A549 (cell line): Measurements from ENCODE around the gene DRAXIN. TPM values are rescaled to one million over a fixed set of nuclear protein-coding genes. Genes with fewer than 3 reads are reported as not detected.

Experiments used
- ATAC-seq, 2 experiments: fragments of 200-7000 bp in 1 of 2; fragments of >200 bp in 1 of 2; cut with Nextera tagmentation in 1 of 2; cut with Tn5 transposase in 1 of 2; 3 replicates each; pipeline versions ENCODE4 v1.8.0 to v1.9.1; 2018 to 2020; ENCODE audit warnings: mild to moderate bottlenecking in 1 of 2, moderate library complexity in 1 of 2
- CTCF ChIA-PET: fragments of 300-600 bp; sonication (Branson Sonifier 250); formaldehyde crosslinking; extraction: SDS; loops from one replicate; lab custom pipeline; 2021; ENCODE audit warnings: antibody characterized with exemption, inconsistent platforms; lab: Yijun Ruan, JAX
- POLR2A ChIA-PET: fragments of 350-600 bp; formaldehyde crosslinking; extraction: SDS; loops from one replicate; lab custom pipeline; 2021; ENCODE audit warnings: antibody characterized with exemption, inconsistent platforms; lab: Yijun Ruan, JAX
- DNase-seq, 2 experiments: peaks; one replicate each; pipeline versions ENCODE4 v3.0.0 to v3.0.0-alpha.2; 2011 to 2016; ENCODE audit warnings: low read depth in 1 of 2, low spot score in 1 of 2
- FAIRE-seq: peaks from 2 replicates; lab custom pipeline; 2011; peaks lifted over from hg19 to GRCh38; lab: Jason Lieb, UNC
- H3K27ac ChIP-seq, 2 experiments: fragments of >200 bp; sonication (Bioruptor Twin); formaldehyde crosslinking; 3 replicates each; pipeline ENCODE4 v1.5.1; 2016 to 2017
- H3K4me1 ChIP-seq: fragments of >200 bp; sonication (Bioruptor Twin); formaldehyde crosslinking; 3 replicates; pipeline ENCODE4 v1.6.1; 2016
- H3K4me2 ChIP-seq: fragments of >200 bp; sonication (Bioruptor Twin); formaldehyde crosslinking; 3 replicates; pipeline ENCODE4 v1.6.1; 2016
- H3K4me3 ChIP-seq: fragments of >200 bp; sonication (Bioruptor Twin); formaldehyde crosslinking; 3 replicates; pipeline ENCODE4 v1.5.1; 2016
- H3K9me3 ChIP-seq: fragments of >200 bp; sonication (Bioruptor Twin); formaldehyde crosslinking; 3 replicates; pipeline ENCODE4 v1.6.1; 2016
- CBX2 ChIP-seq: fragments of 200-600 bp; sonication (generic); IDR thresholded peaks from 2 replicates; pipeline ENCODE4 v1.6.1; 2016; ENCODE audit warnings: low read depth, mild to moderate bottlenecking, borderline replicate concordance
- CBX8 ChIP-seq: fragments of 200-600 bp; sonication (generic); IDR thresholded peaks from 2 replicates; pipeline ENCODE4 v1.6.1; 2016
- CHD2 ChIP-seq: fragments of 150-350 bp; IDR thresholded peaks from 2 replicates; pipeline ENCODE4 v1.6.1; 2014; ENCODE audit warnings: low read length; ENCODE audit not compliant: partially characterized antibody
- E2F6 ChIP-seq: IDR thresholded peaks from 2 replicates; pipeline ENCODE4 v1.6.1; 2012; ENCODE audit warnings: low read depth, borderline replicate concordance
- FOSL2 ChIP-seq, 2 experiments: fragments of 450-650 bp in 1 of 2; fragments of >200 bp in 1 of 2; sonication (Bioruptor Twin) in 1 of 2; formaldehyde crosslinking; IDR thresholded peaks; 2 replicates each; pipeline versions ENCODE4 v1.5.0 to v1.6.1; 2016 to 2020; ENCODE audit warnings: mild to moderate bottlenecking in 1 of 2, moderate library complexity in 1 of 2
- GATA3 ChIP-seq: IDR thresholded peaks from 2 replicates; pipeline ENCODE4 v1.6.1; 2012; ENCODE audit warnings: borderline replicate concordance
- HEYL ChIP-seq: fragments of 250-450 bp; sonication (Bioruptor Pico); IDR thresholded peaks from 2 replicates; pipeline ENCODE4 v1.8.0; 2021; ENCODE audit warnings: mild to moderate bottlenecking, moderate library complexity
- HMGXB4 ChIP-seq: fragments of 250-450 bp; sonication (Bioruptor Pico); IDR thresholded peaks from 2 replicates; pipeline ENCODE4 v1.5.0; 2021; ENCODE audit warnings: mild to moderate bottlenecking, moderate library complexity, borderline replicate concordance
- HOXB13 ChIP-seq: fragments of 250-450 bp; sonication (Bioruptor Pico); IDR thresholded peaks from 2 replicates; pipeline ENCODE4 v1.5.0; 2020; ENCODE audit warnings: low read depth, mild to moderate bottlenecking, moderate library complexity
- JUN ChIP-seq, 2 experiments: fragments of >200 bp; sonication (Bioruptor Twin); formaldehyde crosslinking; IDR thresholded peaks; 2 replicates in 1 of 2; 3 replicates in 1 of 2; pipeline ENCODE4 v1.6.1; 2016 to 2017
- JUNB ChIP-seq: fragments of >200 bp; sonication (Bioruptor Twin); formaldehyde crosslinking; IDR thresholded peaks from 2 replicates; pipeline ENCODE4 v1.6.1; 2016
- KDM1A ChIP-seq: fragments of 200-600 bp; sonication (generic); IDR thresholded peaks from 2 replicates; pipeline ENCODE4 v1.6.1; 2016; ENCODE audit warnings: low read depth, mild to moderate bottlenecking
- MAX ChIP-seq: IDR thresholded peaks from 2 replicates; pipeline ENCODE4 v1.6.1; 2012
- MAZ ChIP-seq: fragments of 150-350 bp; IDR thresholded peaks from 2 replicates; pipeline ENCODE4 v1.6.1; 2014; ENCODE audit warnings: antibody characterized with exemption, low read depth, low read length, borderline replicate concordance
- PHF8 ChIP-seq: fragments of 200-600 bp; sonication (generic); IDR thresholded peaks from 2 replicates; pipeline ENCODE4 v1.6.1; 2016; ENCODE audit warnings: low read depth, mild to moderate bottlenecking, antibody characterized with exemption, moderate library complexity, borderline replicate concordance
- POLR2AphosphoS2 ChIP-seq: conservative IDR thresholded peaks from 2 replicates; pipeline ENCODE4 v1.6.1; 2012; ENCODE audit warnings: low read length, improper control_type of control experiment, inconsistent platforms
- RARB ChIP-seq: fragments of 250-450 bp; sonication (Bioruptor Pico); IDR thresholded peaks from 2 replicates; pipeline ENCODE4 v1.8.0; 2021; ENCODE audit warnings: mild to moderate bottlenecking, moderate library complexity
- RFX5 ChIP-seq: fragments of 450-650 bp; IDR thresholded peaks from 2 replicates; pipeline ENCODE4 v1.7.1; 2014; ENCODE audit warnings: antibody characterized with exemption, mild to moderate bottlenecking, moderate library complexity
- RNF2 ChIP-seq: fragments of 200-600 bp; sonication (generic); IDR thresholded peaks from 2 replicates; pipeline ENCODE4 v1.6.1; 2016; ENCODE audit warnings: low read depth, mild to moderate bottlenecking, antibody characterized with exemption, moderate library complexity, borderline replicate concordance
- SREBF2 ChIP-seq: fragments of 450-650 bp; IDR thresholded peaks from 2 replicates; pipeline ENCODE4 v1.6.1; 2014; ENCODE audit warnings: mild to moderate bottlenecking, moderate library complexity
- TFCP2L1 ChIP-seq: fragments of 250-450 bp; sonication (Bioruptor Pico); IDR thresholded peaks from 2 replicates; pipeline ENCODE4 v1.5.0; 2021; ENCODE audit warnings: mild to moderate bottlenecking
- TP53 ChIP-seq: fragments of 250-450 bp; sonication (Bioruptor Pico); IDR thresholded peaks from 2 replicates; pipeline ENCODE4 v1.5.0; 2021; ENCODE audit warnings: mild to moderate bottlenecking, moderate library complexity
- USF2 ChIP-seq: fragments of 450-650 bp; IDR thresholded peaks from 2 replicates; pipeline ENCODE4 v1.6.1; 2014; ENCODE audit warnings: antibody characterized with exemption
- ZC3H11A ChIP-seq: fragments of 450-650 bp; IDR thresholded peaks from 2 replicates; pipeline ENCODE4 v1.6.1; 2014; ENCODE audit warnings: antibody characterized with exemption, mild to moderate bottlenecking
- ZNF302 ChIP-seq: fragments of 250-450 bp; sonication (Bioruptor Pico); IDR thresholded peaks from 2 replicates; pipeline ENCODE4 v1.9.0; 2021; ENCODE audit warnings: inconsistent platforms, mild to moderate bottlenecking, moderate library complexity
- WGBS: methylation state at CpG from one replicate; pipeline ENCODE4 v1.1.6; 2017; ENCODE audit errors: missing lambda C conversion rate; 5-methylcytosine and 5-hydroxymethylcytosine counted together
- polyA plus RNA-seq, 4 experiments: library from polyadenylated mRNA; depleted of rRNA in 3 of 4; stranded (reverse); fragments of >200 nt; fragmentation: RNase III in 1 of 4; extraction: RNeasy Plus Mini Kit Qiagen cat#74134 plus additional on column Dnase treatment in 1 of 4; gene quantifications; 2 replicates in 3 of 4; 3 replicates in 1 of 4; pipeline ENCODE4 v1.2.3, GENCODE V29; 2011 to 2017

DRAXIN gene
- polyA plus RNA-seq, 2 of the 4 experiments (the other 2 are of a cell fraction), result 0.03 TPM; not detected in 1

- no peak overlapping the region for H3K27ac ChIP-seq
- FAIRE-seq (no peak), DNase-seq (no peak)
- TF ChIP-seq HMGXB4 (CRISPR knock-in tag) (no peak), RFX5 (no peak), MAZ (no peak), HOXB13 (no peak), ZNF302 (no peak), JUN (IDR thresholded peaks at IDR 0.05) (no peak), GATA3 (no peak), E2F6 (no peak), ZC3H11A (no peak)
- TF ChIP-seq, all 56 proteins: peak for 0
- no peak for ATAC-seq
- ChIA-PET CTCF (interaction anchor here (6.6 to 11.1 kb wide), 3 partner anchors 73 to 610 kb away, joined by 50 to 124 read pairs (median 107); no protein-coding TSS in a partner anchor), POLR2A (no interaction called here)
- WGBS, result 65% methylated on average over 3 of the region's 7 CpGs
- H3K4me2 ChIP-seq, result no peak overlapping the region
- peaks cover 5% of the 10 kb centered on the region for H3K4me1 ChIP-seq
- H3K4me3 ChIP-seq, result no peak overlapping the region
- H3K9me3 ChIP-seq, result no peaks in the 10 kb centered on the region
Observed at GRCh38 chr1:11647333-11647732, 44.2 kb upstream of the DRAXIN start.

GRCh38 chr1:11648039-11648438 lies 43.5 kb upstream of the DRAXIN start:
- ATAC-seq, result no peak
- H3K4me1 ChIP-seq, result peaks cover 5% of the 10 kb centered on the region
- H3K4me2 ChIP-seq, result no peak overlapping the region
- POLR2A ChIA-PET, result no interaction called here
- CTCF ChIA-PET, result interaction anchor here (3.5 to 11.1 kb wide), 4 partner anchors 62 to 611 kb away, joined by 16 to 124 read pairs (median 78); no protein-coding TSS in a partner anchor
- TF ChIP-seq RARB (CRISPR knock-in tag), result no peak
- TF ChIP-seq TP53, result no peak
- no peak for TF ChIP-seq USF2
- TF ChIP-seq PHF8, result no peak
- TF ChIP-seq RNF2, result no peak
- TF ChIP-seq CBX8, result no peak
- TF ChIP-seq ZC3H11A, result no peak
- no peak for TF ChIP-seq JUNB
- TF ChIP-seq MAX, result no peak
- no peak for TF ChIP-seq HOXB13
- no peak for TF ChIP-seq MAZ
- no peak for TF ChIP-seq KDM1A
- no peak for TF ChIP-seq SREBF2
- no peak for TF ChIP-seq HEYL
- no peak for TF ChIP-seq POLR2AphosphoS2
- no peak for TF ChIP-seq CHD2
- TF ChIP-seq FOSL2 (IDR thresholded peaks at IDR 0.05), result no peak
- TF ChIP-seq FOSL2 (CRISPR knock-in tag; IDR thresholded peaks at IDR 0.05), result no peak
- TF ChIP-seq CBX2, result no peak
- TF ChIP-seq TFCP2L1 (CRISPR knock-in tag), result no peak
- 100% methylated on average over 2 of the region's 6 CpGs for whole genome bisulfite sequencing
- no peak overlapping the region for H3K4me3 ChIP-seq
- FAIRE-seq, result no peak
- no peaks in the 10 kb centered on the region for H3K9me3 ChIP-seq
- H3K27ac ChIP-seq, result no peak overlapping the region
- DNase-seq, result no peak
